GM21381 (cell line): Measurements from ENCODE around the gene UNC5C.

Experiments used
- ATAC-seq: cut with Tn5 transposase; IDR thresholded peaks from one replicate; pipeline ENCODE4 v1.9.1; 2021; ENCODE audit warnings: mild to moderate bottlenecking, moderate library complexity; ENCODE audit not compliant: unreplicated experiment

UNC5C gene

GRCh38 chr4:95358421-95358820 is 190.4 kb downstream of the UNC5C start:
- ATAC-seq: no peak

DNA sequence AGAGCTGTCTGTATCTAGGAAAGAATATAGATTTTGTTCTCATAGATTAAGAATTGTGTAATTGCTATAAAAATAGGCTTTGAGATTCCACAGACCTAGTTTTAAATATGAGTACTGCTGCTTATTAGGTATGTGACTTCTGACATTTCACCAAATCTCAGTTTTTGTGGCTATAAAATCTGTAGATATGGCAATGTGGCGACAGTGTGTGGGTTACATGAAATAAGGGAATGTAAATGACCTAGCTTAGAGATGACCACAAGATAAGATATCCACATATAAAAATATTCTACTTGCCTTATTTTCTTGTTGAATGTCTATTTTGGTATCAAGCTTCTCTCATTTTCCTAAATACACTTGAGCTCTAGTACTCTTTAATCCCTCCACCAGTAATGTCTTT is 193.8 kb downstream of the UNC5C start:
- no peak for ATAC-seq

GRCh38 chr4:95348418-95348817 is 200.4 kb downstream of the UNC5C start:
- ATAC-seq: no peak

DNA sequence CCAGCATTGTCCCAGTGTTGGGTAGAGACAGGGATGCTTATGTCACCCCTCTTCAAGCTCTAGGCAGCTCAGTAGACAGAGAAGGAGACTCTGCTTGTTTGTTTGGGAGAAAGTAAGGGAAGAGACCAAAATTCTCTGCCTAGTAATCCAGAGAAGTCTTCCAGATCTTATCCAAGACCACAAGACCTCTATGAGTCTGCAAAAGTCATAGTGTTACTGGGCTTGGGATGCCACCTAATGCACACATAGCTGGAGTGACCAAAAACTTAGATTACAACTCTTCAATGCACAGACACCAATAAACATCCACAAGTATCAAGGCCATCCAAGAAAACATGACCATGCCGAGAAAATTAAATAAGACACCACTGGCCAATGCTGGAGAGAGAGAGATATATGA is 205.5 kb downstream of the UNC5C start:
- ATAC-seq: no peak

- no peak for ATAC-seq
These were observed 208.6 kb downstream of the UNC5C start for GRCh38 chr4:95340191-95340590.

GRCh38 chr4:95325665-95326064 is 223.1 kb downstream of the UNC5C start:
- no peak for ATAC-seq

GRCh38 chr4:95319169-95319568 is 229.6 kb downstream of the UNC5C start:
- ATAC-seq: no peak

GRCh38 chr4:95318483-95318882 is 230.3 kb downstream of the UNC5C start:
- no peak for ATAC-seq

DNA sequence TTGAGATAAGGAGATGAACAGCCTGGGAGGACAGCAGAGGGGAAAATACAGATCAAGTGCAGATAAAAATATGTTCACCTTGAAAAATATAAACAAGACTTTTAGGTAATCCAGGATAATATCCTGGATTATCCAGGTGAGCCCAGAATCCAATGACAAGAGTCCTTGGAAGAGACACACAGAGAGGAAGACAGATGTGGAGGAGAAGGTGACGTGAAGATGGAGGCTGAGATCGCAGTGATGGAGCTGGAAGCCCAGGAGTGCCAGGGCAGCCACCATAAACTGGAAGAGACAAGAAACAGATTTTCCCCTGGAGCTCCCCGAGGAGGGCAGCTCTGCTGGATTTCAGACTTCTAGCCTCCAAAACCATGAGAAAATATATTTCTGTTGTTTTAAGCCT is 230.7 kb downstream of the UNC5C start:
- no peak for ATAC-seq

GRCh38 chr4:95317085-95317793 is 231.5 kb downstream of the UNC5C start:
- ATAC-seq: no peak

DNA sequence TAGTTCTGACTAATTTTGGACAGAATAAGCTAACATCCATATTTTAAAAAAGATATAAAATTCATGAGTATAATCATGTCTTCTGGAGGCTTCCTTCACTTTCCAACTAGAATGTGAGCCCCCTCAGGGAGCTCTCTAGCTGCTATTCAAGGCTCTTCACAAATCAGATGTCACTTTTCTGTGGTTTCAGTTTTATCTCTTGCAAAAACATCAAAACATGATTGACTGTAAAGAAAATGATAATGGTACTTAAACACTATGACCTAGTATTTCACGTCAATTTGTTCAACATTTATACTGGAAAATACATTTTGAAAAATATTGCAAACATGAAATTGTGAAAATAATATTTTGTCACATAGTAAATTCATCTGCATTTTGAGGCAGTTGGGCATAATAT is 234.2 kb downstream of the UNC5C start:
- ATAC-seq: no peak

- no peak for ATAC-seq
These were observed 243.9 kb downstream of the UNC5C start for GRCh38 chr4:95304898-95305297.

DNA sequence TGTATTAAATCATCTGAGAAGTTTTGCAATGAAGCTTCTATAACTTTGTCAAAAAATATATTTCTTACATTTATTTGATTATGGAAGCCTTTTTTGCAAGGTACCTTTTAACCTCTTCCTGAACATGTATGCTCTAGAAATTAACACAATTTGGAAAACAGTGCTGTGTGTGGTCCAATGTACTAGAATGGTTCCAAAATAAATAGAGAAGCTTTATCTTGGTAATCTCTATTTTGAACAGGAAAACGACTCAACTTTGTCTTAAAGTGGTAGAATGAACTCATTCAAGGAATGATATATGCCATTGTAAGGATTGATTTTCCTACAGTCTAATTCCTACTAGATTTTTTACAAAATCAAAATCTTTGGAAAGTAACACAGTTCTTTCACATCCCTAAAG is 248.5 kb downstream of the UNC5C start:
- ATAC-seq: no peak

DNA sequence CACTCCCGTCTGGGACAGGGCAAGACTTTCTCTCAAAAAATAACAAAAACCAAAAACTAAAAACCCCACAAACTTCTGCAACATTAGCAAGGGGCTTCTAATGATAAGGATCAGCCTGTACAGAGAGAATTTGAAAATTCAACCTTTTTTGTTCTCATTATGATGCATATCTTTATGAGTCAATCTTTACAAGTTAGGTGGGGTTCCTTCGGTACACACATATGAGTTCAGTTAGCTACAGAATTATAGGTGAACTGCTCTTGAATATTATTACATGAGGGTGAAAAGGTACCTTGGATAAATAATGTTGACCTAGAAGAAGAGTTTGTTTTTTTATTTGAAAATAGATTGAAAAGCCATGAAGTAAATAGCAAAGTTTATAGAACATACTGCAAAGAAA is 252.7 kb downstream of the UNC5C start:
- no peak for ATAC-seq

DNA sequence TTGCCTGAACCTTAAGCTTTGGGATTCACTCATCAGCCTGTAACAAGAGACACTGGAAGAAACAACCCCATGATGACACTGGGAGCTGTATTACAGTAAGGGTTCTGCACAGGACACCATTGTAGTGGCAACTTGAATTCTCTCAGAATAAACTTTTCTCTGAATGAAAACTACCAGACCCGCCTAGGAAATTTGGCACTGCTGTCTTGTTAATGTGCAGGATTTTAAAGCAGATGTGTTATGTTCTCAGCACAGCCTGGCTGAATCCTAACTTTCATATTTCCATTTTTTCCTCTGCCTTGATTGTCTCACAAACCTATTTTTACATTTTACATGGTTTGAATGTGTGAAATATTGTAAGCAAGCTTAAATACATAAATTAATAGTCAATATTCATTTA is 253.6 kb downstream of the UNC5C start:
- ATAC-seq: no peak

DNA sequence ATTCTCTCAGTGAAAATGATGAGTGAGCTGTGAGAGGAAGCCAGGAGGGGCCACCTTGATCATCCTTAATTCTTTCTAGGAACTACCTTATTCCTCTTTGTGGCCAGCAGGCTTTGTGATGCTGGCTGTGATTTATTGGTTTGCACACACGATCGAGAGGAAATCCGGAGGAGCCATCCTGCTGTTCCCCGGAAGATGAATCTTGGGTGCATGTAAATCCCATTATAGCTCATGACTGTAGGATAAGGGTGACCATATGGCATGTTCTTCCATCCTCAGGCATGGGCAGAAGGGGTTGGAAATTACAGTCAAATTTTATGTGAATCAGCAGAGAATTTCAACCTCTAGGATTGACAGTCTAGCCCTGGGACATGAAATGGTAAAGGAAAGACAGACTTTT is 254.5 kb downstream of the UNC5C start:
- ATAC-seq: no peak

DNA sequence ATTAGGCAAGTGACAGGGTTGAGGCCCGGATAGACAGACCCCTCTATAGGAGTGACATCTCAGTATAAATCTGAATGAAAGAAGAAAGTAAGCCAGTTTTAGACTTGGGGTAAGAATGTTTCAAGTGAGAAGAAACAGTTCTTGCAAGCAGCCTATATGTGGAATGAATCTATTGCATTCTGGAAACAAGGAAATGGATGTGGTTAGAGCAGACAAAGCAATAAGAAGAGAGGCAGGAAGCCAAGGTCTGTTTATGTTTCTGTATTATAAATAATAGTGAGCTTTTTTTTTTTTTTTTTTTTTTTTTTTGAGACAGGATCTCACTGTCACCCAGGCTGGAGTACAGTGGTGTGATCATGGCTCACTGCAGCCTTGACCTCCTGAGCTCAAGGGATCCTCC is 255.8 kb downstream of the UNC5C start:
- no peak for ATAC-seq

- no peak for ATAC-seq
These were observed 258.1 kb downstream of the UNC5C start for GRCh38 chr4:95290702-95291101.

- no peak for ATAC-seq
These were observed 259.6 kb downstream of the UNC5C start for GRCh38 chr4:95289028-95289634.

- no peak for ATAC-seq
These were observed 260.2 kb downstream of the UNC5C start for GRCh38 chr4:95288552-95288951.

DNA sequence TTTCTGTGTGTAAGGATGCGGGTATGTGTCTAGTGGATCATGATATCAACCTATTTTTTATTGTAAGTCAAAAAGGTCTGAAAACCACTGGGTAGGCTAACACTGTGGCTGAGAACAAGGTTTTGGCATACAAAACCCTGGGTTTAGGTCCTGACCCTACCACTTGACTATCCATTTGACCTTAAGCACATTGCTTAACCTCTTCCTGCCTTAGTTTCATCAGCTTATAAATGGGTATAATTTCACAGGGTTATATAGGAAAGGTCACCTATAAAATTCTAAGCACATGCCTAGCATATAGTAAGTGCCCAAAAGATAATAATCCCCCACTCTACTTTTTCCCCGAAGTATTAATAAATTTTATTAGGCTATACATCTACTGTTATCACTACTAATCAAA is 263.0 kb downstream of the UNC5C start:
- no peak for ATAC-seq

GRCh38 chr4:95284655-95285054 is 264.1 kb downstream of the UNC5C start:
- no peak for ATAC-seq

DNA sequence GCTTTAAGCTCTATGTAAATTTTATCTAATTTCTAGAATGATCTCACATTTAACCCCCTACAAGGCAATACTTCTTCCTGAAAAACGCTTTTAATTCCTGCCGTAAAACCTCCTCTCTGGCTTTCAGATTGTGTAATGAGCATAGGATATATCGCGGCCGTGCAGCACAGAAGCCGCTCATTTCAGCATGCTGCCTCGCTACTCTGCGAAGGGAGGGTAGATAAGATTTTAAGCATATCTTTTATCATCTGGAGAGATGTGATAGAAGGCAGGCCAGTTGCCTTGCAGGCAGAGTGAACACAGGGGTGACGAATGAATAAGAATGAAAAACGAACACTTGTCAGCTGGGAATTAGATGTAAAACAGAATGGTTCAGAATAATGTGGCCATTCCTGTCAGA is 265.5 kb downstream of the UNC5C start:
- ATAC-seq: no peak
